GM04504 (cell line): ENCODE data around the gene HMGN3.

Source experiments
- DNase-seq: peaks from one replicate; pipeline ENCODE4 v3.0.0-alpha.2; 2012; ENCODE audit warnings: low read depth

HMGN3 gene

DNA sequence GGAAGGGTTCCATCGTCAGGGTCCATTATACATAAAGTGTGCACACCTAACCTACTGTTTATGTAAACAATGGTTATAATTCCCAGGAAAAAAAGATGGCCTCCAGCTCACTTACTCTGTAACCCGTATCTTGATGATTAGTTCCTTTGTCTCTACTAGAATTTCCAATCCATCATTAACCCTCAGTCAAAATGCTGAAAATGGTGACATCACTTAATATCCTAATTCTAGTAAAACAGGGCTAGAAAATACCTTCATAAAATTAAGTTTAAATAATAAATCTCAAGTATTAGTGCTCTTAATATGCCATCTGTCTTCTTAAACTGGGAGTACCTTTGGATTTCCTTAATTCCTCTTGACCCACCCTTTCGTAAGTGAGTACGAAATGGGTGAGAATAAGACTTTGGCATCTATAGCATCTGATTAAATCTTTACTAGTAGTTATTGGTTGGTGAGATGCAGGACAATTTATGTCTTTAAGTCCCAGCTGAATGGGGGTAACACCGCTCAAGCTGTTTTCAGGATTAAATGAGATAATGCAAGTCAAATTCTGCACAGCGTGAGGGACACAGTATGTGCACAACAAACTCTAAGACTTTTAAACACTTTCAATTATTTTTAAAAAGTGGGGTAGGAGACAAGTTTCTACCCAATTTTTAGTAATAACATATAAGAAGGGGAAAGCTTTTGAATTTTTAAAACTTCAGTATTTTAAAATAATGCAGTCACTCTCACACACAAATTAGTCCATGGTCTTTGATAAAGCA, 1.6 kb downstream of the HMGN3 start:
- DNase-seq = no peak

GRCh38 chr6:79231666-79232065, 2.8 kb downstream of the HMGN3 start:
- no peak for DNase-seq

GRCh38 chr6:79231101-79231500, 3.4 kb downstream of the HMGN3 start:
- no peak for DNase-seq

- no peak for DNase-seq
These were observed 4.3 kb downstream of the HMGN3 start for GRCh38 chr6:79230149-79230548.

- no peak for DNase-seq
These were observed 7.0 kb downstream of the HMGN3 start for GRCh38 chr6:79227445-79227844.

GRCh38 chr6:79226660-79227059, 7.8 kb downstream of the HMGN3 start:
- no peak for DNase-seq

DNA sequence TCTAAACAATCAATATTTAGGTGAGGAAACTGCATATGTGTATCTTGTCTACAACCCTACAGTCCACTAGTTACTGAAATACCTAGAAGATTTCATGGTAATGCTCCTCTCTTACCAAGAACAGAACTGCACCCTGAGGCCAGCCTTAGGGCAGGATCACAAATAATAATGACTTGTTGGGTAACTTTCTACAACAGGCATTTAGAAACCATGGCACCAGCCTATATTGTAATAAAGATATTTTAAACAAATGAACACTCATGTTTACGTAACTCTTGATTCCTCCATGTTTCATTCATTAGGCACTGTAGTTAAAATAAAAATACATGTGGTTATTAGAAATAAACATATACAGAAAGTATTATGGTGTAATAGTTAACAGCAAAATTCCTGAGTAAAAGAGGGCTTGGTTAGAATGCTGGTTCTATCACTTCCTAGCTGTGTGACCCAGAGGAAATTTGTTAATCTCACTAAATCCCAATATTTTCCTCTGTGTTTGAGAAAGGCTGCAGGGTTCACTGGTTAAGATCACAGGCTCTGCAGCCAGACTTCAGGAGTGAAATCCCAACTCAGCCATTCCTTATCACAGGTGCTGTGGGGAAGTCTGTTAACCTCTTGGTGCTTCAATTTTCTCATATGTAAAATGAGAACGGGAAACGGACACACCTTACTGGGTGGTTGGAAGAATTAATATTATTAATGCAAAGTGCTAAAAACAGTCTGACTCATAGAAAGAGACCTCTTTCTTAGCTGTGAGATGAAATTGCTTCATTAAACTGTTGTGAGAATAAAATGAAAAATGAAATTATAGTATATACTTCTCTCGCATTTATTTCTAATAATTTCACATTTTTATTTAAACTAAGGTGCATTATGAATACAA, 8.5 kb downstream of the HMGN3 start:
- DNase-seq = no peak

DNA sequence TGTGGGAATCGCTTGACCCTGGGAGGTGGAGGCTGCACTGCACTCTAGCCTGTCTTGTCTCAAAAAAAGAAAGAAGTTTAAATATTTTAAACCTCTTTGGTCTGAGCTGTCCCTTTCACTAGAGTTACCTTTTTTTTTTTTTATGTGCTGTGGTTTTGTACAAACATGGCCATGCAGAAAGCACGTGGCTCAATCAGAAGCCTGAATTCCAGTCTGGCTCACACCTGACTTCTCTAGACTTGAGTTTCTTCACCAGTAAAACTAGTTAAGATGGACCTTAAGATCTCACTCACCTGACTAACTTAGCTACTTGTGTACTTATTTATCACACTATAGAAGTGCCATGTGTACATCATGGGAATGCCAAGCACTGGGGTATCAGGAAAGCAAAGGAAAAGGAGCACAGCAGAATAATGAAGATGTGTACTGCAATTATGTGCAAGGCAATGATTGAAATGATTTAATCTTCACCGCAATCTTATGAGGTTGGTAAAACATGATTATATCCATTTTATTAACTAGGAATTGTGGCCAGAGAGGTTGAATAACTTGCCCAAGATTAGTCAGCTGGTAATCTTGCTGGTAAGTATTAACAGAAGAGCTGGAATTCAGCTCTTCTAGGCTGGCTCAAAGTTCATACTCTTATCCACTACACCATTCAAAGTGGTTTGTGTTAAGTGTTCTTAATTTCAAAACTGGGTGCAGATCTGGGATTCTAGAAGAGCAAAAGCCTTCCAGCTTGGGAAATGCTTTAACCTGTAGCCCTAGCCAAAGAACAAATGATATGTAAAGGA, 10.7 kb downstream of the HMGN3 start:
- DNase-seq = no peak

- DNase-seq = no peak
These were observed 19.2 kb downstream of the HMGN3 start for GRCh38 chr6:79215213-79215824.

DNA sequence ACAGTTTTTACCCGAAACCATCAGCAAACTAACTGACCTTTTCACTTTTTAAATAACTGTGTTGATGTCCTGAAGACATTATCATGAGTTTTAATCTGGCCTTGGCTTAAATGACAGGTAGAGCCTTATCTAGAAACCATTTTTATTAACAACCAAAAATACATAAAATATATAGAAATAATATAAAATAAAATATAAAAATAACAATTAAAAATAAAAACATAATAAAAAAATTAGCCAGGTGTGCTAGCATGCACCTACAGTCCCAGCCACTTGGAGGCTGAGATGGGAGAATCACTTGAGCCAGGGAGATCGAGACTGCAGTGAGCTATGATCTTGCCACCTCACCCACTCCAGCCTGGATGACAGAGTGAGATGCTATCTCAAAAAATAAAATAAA, 21.6 kb downstream of the HMGN3 start:
- DNase-seq = no peak

- no peak for DNase-seq
These were observed 25.7 kb downstream of the HMGN3 start for GRCh38 chr6:79208816-79209215.

DNA sequence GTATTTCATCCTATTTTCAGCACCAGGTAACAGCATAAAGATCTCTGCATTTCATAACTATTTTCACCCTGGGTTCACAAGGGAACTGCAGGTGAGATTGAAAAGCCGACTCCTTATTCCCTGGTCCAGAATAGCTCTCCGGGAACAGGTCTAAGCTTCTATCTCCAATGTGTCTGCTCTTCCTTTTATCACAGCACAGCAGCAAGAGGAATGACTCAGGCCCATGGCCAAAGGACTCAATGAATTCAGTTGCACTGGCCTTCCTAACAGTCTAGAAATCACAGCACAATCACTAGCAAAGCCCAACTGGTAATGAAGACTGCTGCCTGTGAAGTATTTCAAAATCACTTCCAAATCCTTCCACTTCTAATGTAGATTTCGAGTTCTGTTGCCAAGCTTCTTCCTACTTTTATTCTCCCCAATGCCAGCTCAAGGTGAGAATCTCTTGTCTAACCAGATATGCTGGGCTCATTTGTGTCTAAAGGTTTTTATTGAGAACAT, 30.7 kb downstream of the HMGN3 start:
- no peak for DNase-seq

DNA sequence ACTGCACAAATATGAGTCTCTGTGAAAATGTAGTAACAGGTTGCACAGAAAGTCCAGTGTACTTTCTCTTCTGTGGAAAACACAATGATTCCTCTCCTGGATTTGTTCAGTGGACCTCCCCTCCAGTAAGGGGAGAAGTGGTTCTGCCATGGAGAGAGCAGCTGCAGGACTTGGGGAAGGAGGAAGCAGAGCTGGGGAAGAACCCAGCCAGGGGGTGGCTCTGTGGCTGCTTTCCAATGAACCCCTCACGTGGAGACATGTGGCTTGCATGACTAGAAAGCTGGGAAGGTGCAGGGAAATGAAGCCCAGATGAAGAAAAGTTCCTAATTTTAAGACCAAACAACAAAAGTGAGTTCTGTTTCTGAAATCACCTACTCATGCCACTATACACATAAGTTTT, 31.9 kb downstream of the HMGN3 start:
- DNase-seq = no peak

GRCh38 chr6:79201983-79202382, 32.5 kb downstream of the HMGN3 start:
- no peak for DNase-seq

DNA sequence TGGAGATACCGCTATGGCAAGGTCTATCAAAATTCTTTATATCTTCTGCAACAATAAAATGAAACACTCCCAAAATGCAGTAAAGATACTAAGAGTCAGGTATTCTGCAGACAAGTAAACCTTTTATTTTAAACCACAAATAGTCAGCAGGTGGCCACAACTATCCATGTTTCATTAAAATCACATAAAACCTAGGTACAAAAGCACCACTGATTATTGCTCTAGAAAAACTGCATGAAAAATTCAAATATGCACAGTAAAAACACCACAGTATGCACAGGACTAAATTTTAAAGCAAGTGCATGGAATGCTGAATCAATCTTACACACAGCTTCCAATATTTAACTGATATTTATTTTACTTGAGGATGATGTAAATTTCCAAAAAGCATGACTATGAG, 33.3 kb downstream of the HMGN3 start:
- no peak for DNase-seq

DNA sequence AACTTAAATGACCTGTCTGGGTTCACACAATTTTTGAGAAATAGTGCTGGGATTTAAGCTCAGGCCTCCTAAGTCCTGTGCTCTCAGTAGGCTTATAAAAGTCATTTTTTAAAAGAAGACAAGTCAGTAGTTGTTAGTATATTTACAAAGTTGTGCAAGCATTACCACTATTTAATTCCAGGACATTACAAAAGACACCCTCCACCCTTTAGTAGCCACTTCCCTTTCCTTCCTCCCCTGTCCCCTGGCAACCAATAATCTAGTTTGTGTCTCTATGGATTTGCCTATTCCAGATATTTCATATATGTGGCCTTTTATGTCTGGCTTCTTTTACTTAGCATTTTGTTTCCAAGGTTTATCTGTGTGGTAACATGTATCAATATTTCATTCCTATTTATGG, 37.6 kb downstream of the HMGN3 start:
- DNase-seq = no peak

- DNase-seq = no peak
These were observed 40.5 kb downstream of the HMGN3 start for GRCh38 chr6:79193971-79194370.

DNA sequence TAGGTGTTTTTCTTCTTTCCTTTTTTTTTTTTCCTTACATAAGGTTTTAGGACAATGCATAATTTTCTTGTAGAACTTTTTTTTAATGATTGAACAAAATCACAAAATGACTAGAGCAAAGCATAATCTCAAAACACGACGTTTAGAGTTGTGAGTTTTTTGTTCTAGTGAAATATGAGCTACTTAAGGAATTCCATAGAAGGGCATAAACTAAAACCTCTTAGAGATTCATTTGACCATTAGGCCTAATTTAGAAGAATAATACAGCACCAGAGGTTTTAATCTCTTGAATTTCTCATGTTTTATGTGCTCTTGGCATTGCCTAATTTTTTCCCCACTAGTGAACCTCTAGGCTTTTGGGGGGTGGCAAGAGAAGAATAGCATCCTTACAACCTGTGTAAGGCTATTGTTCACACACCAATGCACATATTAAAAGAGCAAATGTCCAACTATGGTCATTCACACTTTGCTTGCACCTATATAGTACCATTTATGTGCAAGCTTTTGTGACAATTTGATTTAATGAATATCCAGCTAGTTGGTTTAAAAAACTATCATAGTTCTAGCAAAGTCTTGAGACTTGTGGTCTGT, 44.6 kb downstream of the HMGN3 start:
- no peak for DNase-seq

- no peak for DNase-seq
These were observed 45.5 kb downstream of the HMGN3 start for GRCh38 chr6:79188885-79189480.

GRCh38 chr6:79188107-79188506, 46.4 kb downstream of the HMGN3 start:
- DNase-seq = no peak

- no peak for DNase-seq
These were observed 47.9 kb downstream of the HMGN3 start for GRCh38 chr6:79186564-79186963.
